ENCODE data around the gene PANK3.

- TF ChIP-seq CREB1 (IDR thresholded peaks at IDR 0.05; ENCODE audit: low read depth), result no peak
- TF ChIP-seq ZZZ3 (IDR thresholded peaks at IDR 0.05; ENCODE audit: control insufficient read depth, insufficient read length, low read depth), result no peak
- no peak for TF ChIP-seq SMC3 (IDR thresholded peaks at IDR 0.05; ENCODE audit: borderline replicate concordance, low read length)
- no peak for TF ChIP-seq USF1 (IDR thresholded peaks at IDR 0.05; ENCODE audit: borderline replicate concordance, extremely low read length, insufficient read depth, low read depth, low read length)
- no peak for TF ChIP-seq RELA (IDR thresholded peaks at IDR 0.05; ENCODE audit: borderline replicate concordance, partially characterized antibody)
- TF ChIP-seq CTCF (IDR thresholded peaks at IDR 0.05 in 2 of 3, conservative IDR thresholded peaks at IDR 0.05 in 1 of 3; ENCODE audit: control insufficient read depth in 2 of 3, extremely low read depth in 1 of 3, insufficient read depth in 1 of 3, low read depth in 3 of 3, low read length in 3 of 3), result no peak
- no peak for TF ChIP-seq SP1 (IDR thresholded peaks at IDR 0.05; ENCODE audit: low read depth, low read length)
- TF ChIP-seq MEF2B (IDR thresholded peaks at IDR 0.05; ENCODE audit: partially characterized antibody, poor library complexity, severe bottlenecking), result no peak
- no peak for TF ChIP-seq NR2C2 (IDR thresholded peaks at IDR 0.05; ENCODE audit: borderline replicate concordance, control insufficient read depth, insufficient read length, low read depth)
Observed at GRCh38 chr5:168553377-168554130, 25.6 kb downstream of the PANK3 start.
